HepG2 (cell line): ENCODE measurements around the gene KLC4. TPM values are rescaled to one million over a fixed set of nuclear protein-coding genes. Genes with fewer than 3 reads are reported as not detected.

Experiments used
- FOXA3 ChIP-seq: IDR thresholded peaks from 2 replicates; pipeline ENCODE4 v1.6.1; 2016; ENCODE audit warnings: missing genetic modification reagents, missing compliant biosample characterization
- FOXK1 ChIP-seq: sonication (generic); formaldehyde crosslinking; IDR thresholded peaks from 2 replicates; pipeline ENCODE4 v1.4.0; 2020; ENCODE audit warnings: low read depth, missing genetic modification reagents, borderline replicate concordance
- KLF13 ChIP-seq: sonication (generic); formaldehyde crosslinking; IDR thresholded peaks from 2 replicates; pipeline ENCODE4 v1.4.0; 2020; ENCODE audit warnings: mild to moderate bottlenecking, missing genetic modification reagents
- MEIS1 ChIP-seq: sonication (generic); formaldehyde crosslinking; IDR thresholded peaks from 2 replicates; pipeline ENCODE4 v1.9.0; 2021; ENCODE audit warnings: mild to moderate bottlenecking, missing genetic modification reagents, moderate library complexity, borderline replicate concordance
- MIXL1 ChIP-seq: IDR thresholded peaks from 2 replicates; pipeline ENCODE4 v1.6.1; 2016
- MYPOP ChIP-seq: sonication (generic); formaldehyde crosslinking; IDR thresholded peaks from 2 replicates; pipeline ENCODE4 v1.8.1; 2023; ENCODE audit warnings: mild to moderate bottlenecking, moderate library complexity, missing genetic modification reagents
- SNRNP70 ChIP-seq: fragments of 200-400 bp; formaldehyde crosslinking; IDR thresholded peaks from 2 replicates; pipeline ENCODE4 v1.6.1; 2017; ENCODE audit warnings: mild to moderate bottlenecking, low read depth, low read length, moderate library complexity
- SP5 ChIP-seq: IDR thresholded peaks from 2 replicates; pipeline ENCODE4 v1.6.1; 2016; ENCODE audit warnings: low read depth, borderline replicate concordance
- YEATS4 ChIP-seq: sonication (generic); formaldehyde crosslinking; IDR thresholded peaks from 2 replicates; pipeline ENCODE4 v1.4.0; 2020; ENCODE audit warnings: missing genetic modification reagents, borderline replicate concordance
- YY1 ChIP-seq: IDR thresholded peaks from 2 replicates; pipeline ENCODE4 v1.6.1; 2011; ENCODE audit warnings: low read length, low read depth, moderate library complexity, mild to moderate bottlenecking; ENCODE audit not compliant: insufficient read depth, insufficient replicate concordance
- ZNF17 ChIP-seq: sonication (generic); formaldehyde crosslinking; IDR thresholded peaks from 2 replicates; pipeline ENCODE4 v1.5.0; 2020; ENCODE audit warnings: mild to moderate bottlenecking, missing genetic modification reagents
- ZNF20 ChIP-seq: sonication (generic); formaldehyde crosslinking; IDR thresholded peaks from 2 replicates; pipeline ENCODE4 v1.4.0; 2020; ENCODE audit warnings: mild to moderate bottlenecking, moderate library complexity, missing genetic modification reagents
- ZNF24 ChIP-seq: fragments of 450-650 bp; IDR thresholded peaks from 2 replicates; pipeline ENCODE4 v1.6.1; 2017; ENCODE audit warnings: antibody characterized with exemption, mild to moderate bottlenecking
- ZNF260 ChIP-seq: sonication (generic); formaldehyde crosslinking; IDR thresholded peaks from 2 replicates; pipeline ENCODE4 v1.4.0; 2020; ENCODE audit warnings: missing genetic modification reagents, low read depth, mild to moderate bottlenecking, borderline replicate concordance
- ZNF350 ChIP-seq: sonication (generic); formaldehyde crosslinking; IDR thresholded peaks from 2 replicates; pipeline ENCODE4 v1.4.0; 2020; ENCODE audit warnings: mild to moderate bottlenecking, low read depth, missing genetic modification reagents, borderline replicate concordance
- polyA plus RNA-seq, 8 experiments: library from polyadenylated mRNA; depleted of rRNA in 3 of 8; stranded (reverse) in 7 of 8; unstranded in 1 of 8; fragments of >200 nt; fragmentation: Illumina TruSeq in 4 of 8; extraction: Trizol in 4 of 8; gene quantifications; 2 replicates each; pipeline versions ENCODE4 v1.2.1 to v1.2.3, GENCODE V29; 2011 to 2016; ENCODE audit warnings: low read depth in 4 of 8, missing spikeins in 1 of 8, mixed read lengths in 1 of 8; ENCODE audit not compliant: insufficient read depth in 1 of 8
- total RNA-seq, 5 experiments: library from RNA; depleted of rRNA; stranded (reverse); fragments of >200 nt; fragmentation: Illumina TruSeq; extraction: Trizol; gene quantifications; 2 replicates each; pipeline ENCODE4 v1.2.3, GENCODE V29; 2016; ENCODE audit warnings: low read depth in 1 of 5
- TF ChIP-seq, protein P1 (sequence below): sonication (generic); formaldehyde crosslinking; conservative IDR thresholded peaks from 2 replicates; pipeline ENCODE4 v1.4.0; 2020; ENCODE audit warnings: missing genetic modification reagents
- TF ChIP-seq, protein P2 (sequence below): sonication (generic); formaldehyde crosslinking; IDR thresholded peaks from 2 replicates; pipeline ENCODE4 v1.9.0; 2021; ENCODE audit warnings: mild to moderate bottlenecking, missing genetic modification reagents
- TF ChIP-seq, protein P3 (sequence below): sonication (generic); formaldehyde crosslinking; IDR thresholded peaks from 2 replicates; pipeline ENCODE4 v1.5.1; 2020; ENCODE audit warnings: mild to moderate bottlenecking, missing genetic modification reagents, moderate library complexity

The KLC4 gene
- total and polyA plus RNA-seq, 2 of the 13 experiments (the other 11 are each of a cell fraction or from before 2014, with no cell fraction given): 45.4 to 70.4 TPM

DNA sequence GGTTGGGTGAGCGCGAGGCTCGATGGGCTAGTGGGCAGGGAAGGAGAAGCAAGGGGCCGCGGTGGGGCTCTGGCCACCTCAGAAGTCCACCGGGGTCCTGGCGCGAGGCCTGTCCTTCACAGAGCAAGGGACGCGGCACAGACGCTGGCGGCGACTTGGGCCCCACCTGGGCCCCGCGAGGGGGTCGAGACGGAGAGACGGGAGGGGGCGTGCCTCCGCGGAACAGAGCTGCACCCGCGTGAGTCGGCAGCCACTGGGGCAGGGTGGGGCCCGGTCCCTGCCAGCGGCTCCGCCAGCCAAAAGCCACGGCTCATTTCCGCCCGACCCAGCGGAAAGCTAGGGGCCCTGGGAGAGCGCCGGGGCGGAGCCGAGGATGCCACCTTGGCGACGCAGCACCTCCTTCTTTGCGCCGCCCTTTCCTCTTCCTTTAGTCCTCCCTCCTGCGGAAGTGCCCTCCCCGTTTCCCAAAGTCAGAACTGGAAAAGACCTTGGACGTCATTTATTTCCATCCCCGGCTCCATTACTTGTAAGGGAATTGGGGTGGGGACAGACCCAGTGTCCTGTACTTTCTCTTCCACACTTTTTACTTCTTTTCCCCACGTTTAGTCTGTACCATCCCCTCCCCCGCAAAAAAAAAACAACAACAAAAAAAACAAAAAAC lies 5.8 kb upstream of the KLC4 start, which contains the start of gene CUL7 (continued):
- TF ChIP-seq, protein P1, sequence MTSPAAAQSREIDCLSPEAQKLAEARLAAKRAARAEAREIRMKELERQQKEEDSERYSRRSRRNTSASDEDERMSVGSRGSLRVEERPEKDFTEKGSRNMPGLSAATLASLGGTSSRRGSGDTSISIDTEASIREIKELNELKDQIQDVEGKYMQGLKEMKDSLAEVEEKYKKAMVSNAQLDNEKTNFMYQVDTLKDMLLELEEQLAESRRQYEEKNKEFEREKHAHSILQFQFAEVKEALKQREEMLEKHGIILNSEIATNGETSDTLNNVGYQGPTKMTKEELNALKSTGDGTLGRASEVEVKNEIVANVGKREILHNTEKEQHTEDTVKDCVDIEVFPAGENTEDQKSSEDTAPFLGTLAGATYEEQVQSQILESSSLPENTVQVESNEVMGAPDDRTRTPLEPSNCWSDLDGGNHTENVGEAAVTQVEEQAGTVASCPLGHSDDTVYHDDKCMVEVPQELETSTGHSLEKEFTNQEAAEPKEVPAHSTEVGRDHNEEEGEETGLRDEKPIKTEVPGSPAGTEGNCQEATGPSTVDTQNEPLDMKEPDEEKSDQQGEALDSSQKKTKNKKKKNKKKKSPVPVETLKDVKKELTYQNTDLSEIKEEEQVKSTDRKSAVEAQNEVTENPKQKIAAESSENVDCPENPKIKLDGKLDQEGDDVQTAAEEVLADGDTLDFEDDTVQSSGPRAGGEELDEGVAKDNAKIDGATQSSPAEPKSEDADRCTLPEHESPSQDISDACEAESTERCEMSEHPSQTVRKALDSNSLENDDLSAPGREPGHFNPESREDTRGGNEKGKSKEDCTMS (CRISPR knock-in tag): peak; percentile 88; the same call in 1 of the 2 replicates
- peak; percentile 68 for TF ChIP-seq MIXL1
- 0 out of 2 replicates have a peak, but pooled peaks have one; percentile 39 for TF ChIP-seq KLF13 (CRISPR knock-in tag)
- no peak for TF ChIP-seq SNRNP70
- TF ChIP-seq ZNF24: peak; percentile 59; the same call in 1 of the 2 replicates
- TF ChIP-seq, protein P2, sequence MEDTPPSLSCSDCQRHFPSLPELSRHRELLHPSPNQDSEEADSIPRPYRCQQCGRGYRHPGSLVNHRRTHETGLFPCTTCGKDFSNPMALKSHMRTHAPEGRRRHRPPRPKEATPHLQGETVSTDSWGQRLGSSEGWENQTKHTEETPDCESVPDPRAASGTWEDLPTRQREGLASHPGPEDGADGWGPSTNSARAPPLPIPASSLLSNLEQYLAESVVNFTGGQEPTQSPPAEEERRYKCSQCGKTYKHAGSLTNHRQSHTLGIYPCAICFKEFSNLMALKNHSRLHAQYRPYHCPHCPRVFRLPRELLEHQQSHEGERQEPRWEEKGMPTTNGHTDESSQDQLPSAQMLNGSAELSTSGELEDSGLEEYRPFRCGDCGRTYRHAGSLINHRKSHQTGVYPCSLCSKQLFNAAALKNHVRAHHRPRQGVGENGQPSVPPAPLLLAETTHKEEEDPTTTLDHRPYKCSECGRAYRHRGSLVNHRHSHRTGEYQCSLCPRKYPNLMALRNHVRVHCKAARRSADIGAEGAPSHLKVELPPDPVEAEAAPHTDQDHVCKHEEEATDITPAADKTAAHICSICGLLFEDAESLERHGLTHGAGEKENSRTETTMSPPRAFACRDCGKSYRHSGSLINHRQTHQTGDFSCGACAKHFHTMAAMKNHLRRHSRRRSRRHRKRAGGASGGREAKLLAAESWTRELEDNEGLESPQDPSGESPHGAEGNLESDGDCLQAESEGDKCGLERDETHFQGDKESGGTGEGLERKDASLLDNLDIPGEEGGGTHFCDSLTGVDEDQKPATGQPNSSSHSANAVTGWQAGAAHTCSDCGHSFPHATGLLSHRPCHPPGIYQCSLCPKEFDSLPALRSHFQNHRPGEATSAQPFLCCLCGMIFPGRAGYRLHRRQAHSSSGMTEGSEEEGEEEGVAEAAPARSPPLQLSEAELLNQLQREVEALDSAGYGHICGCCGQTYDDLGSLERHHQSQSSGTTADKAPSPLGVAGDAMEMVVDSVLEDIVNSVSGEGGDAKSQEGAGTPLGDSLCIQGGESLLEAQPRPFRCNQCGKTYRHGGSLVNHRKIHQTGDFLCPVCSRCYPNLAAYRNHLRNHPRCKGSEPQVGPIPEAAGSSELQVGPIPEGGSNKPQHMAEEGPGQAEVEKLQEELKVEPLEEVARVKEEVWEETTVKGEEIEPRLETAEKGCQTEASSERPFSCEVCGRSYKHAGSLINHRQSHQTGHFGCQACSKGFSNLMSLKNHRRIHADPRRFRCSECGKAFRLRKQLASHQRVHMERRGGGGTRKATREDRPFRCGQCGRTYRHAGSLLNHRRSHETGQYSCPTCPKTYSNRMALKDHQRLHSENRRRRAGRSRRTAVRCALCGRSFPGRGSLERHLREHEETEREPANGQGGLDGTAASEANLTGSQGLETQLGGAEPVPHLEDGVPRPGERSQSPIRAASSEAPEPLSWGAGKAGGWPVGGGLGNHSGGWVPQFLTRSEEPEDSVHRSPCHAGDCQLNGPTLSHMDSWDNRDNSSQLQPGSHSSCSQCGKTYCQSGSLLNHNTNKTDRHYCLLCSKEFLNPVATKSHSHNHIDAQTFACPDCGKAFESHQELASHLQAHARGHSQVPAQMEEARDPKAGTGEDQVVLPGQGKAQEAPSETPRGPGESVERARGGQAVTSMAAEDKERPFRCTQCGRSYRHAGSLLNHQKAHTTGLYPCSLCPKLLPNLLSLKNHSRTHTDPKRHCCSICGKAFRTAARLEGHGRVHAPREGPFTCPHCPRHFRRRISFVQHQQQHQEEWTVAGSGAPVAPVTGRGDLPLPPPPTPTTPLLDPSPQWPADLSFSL: no peak
- TF ChIP-seq ZNF17: peak; percentile 29; the same call in 1 of the 2 replicates
- TF ChIP-seq ZNF20 (CRISPR knock-in tag): no peak
- TF ChIP-seq MEIS1 (CRISPR knock-in tag): peak; percentile 67; the same call in 1 of the 2 replicates
- TF ChIP-seq YEATS4 (CRISPR knock-in tag): peak; percentile 98
- TF ChIP-seq, protein P3, sequence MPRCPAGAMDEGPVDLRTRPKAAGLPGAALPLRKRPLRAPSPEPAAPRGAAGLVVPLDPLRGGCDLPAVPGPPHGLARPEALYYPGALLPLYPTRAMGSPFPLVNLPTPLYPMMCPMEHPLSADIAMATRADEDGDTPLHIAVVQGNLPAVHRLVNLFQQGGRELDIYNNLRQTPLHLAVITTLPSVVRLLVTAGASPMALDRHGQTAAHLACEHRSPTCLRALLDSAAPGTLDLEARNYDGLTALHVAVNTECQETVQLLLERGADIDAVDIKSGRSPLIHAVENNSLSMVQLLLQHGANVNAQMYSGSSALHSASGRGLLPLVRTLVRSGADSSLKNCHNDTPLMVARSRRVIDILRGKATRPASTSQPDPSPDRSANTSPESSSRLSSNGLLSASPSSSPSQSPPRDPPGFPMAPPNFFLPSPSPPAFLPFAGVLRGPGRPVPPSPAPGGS: peak; percentile 91
- peak; percentile 98 for TF ChIP-seq MYPOP (CRISPR knock-in tag)
- TF ChIP-seq ZNF350 (CRISPR knock-in tag): peak; percentile 94
- TF ChIP-seq YY1: peak; percentile 83
- peak; percentile 74 for TF ChIP-seq FOXA3
- peak; percentile 64 for TF ChIP-seq FOXK1
- no peak for TF ChIP-seq ZNF260
- TF ChIP-seq SP5 (CRISPR knock-in tag): peak; percentile 97
